Muscle of arm (tissue), 12 donors: ENCODE measurements around the gene SCP2D1. TPM values are rescaled to one million over a fixed set of nuclear protein-coding genes. Genes with fewer than 3 reads are reported as not detected.

Experiments used
- DNase-seq: peaks from one replicate; pipeline ENCODE4 v3.0.0-alpha.2; 2013
- polyA plus RNA-seq, 12 donors: library from polyadenylated mRNA; unstranded; fragments of 120-200 nt; gene quantifications; one replicate each; pipeline ENCODE4 v1.2.1, GENCODE V29; 2013; ENCODE audit not compliant: insufficient read length in 12 of 12

Gene SCP2D1
- polyA plus RNA-seq, 12 donors: not detected

DNA sequence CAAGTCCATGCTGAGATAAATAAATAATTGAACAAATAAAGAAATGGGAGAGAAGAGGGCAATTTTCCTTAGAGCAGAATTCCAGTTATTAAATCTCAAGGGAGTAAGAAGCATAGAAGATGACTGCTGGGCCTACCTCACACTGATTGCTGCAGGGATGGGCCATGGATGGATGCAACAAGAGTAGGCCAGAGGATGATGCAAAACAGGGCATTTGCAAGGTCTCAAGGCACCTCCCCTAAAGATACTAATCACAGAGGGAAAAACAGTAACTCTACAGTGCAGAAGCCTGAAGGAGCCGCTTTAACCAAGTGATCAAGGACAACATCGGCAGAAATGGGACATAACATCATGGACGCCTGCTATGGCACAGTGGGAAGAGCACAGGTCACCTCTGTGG lies 1.7 kb upstream of the SCP2D1 start:
- DNase-seq: no peak

DNA sequence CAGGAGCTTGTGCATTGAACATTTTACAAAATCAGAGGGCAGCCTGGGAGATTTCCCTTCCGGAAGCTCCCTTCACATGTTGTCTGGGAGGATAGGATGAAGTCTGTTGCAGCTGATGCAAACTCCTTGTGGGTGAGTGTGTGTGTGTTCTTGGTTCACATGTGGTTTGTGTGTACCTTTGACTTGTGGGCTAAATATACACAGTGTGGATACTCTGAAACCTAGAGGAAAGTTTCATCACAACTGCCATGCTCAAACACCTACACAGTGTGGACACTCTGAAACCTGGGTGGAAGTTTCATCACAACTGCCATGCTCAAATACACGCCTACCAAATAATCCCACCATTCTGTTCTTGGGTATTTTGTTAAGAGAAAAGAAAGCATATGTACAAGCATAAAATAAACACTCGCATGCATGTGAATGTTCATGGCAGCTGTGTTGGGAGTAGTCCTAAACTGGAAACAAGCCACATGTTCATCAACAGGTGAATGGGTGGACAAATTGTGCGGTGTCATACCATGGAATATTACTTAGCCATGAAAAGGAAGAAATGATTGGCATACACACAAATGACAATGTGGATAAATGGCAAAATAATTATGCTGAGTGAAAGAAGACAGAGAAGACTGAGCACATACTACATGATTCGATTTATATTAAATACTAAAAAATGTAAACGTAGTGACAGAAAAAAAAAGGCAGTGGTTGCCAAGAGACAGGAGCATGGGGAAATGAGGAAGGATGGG lies 1.8 kb downstream of the SCP2D1 start:
- DNase-seq: no peak

GRCh38 chr20:18822832-18823231 lies 9.2 kb downstream of the SCP2D1 start:
- DNase-seq: no peak

- DNase-seq: no peak
Observed at GRCh38 chr20:18831830-18832499, 18.4 kb downstream of the SCP2D1 start.

- no peak for DNase-seq
Observed at GRCh38 chr20:18832546-18833200, 19.1 kb downstream of the SCP2D1 start.

- no peak for DNase-seq
Observed at GRCh38 chr20:18835466-18836256, 22.1 kb downstream of the SCP2D1 start.

DNA sequence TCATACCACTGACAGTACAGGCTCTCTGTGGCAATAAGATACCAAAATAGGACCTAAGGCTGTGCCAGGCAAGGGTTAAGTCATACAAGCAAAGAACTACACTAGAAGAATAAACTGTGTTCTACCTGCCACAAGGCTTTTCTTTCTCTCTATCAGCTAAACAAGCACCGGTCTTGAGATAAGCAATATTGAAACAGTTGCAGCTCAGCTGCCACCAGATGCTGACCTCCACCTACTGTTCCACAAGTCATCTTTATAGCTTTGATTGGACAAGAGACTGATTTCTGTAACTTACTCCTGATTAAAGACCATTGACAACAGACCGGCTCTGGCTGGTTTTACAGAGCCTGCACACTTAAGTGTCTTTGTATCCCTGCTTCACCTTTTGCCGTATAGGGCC lies 24.1 kb downstream of the SCP2D1 start:
- DNase-seq: no peak

DNA sequence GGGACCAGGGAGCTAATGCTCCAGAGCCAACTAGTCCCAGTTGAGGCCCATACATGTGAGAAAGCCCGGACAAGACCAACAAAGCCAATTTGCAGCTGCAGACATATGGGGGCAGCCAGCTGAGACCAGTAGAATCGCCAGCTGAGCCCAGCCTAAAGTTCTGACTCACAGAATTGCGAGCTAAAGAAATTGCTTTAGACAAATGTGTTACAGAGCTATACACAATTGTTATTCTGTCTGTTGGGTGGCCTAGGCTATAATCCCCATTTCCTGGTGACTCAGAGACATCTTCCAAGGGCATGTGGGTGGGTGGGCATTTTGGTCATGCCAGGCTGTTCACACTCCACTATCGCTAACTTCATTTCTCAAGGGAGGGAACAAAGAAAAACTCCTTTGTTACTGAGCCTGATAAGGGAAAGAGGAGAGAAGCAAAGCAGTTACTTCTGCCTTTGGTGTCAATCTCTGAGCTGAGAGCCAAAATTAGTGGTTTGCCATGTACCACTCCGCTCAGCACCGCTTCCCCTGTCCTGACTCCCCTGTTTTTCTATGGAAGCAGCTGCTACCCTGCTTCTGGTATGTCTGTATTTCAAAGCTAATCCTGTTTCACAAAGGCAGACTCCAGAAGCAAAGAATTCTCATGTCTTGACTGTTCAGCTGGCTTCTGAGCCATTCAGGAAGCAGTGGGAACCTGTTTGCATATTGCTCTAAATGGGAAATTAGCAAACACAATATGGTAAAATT lies 26.1 kb downstream of the SCP2D1 start:
- DNase-seq: no peak

- DNase-seq: no peak
Observed at GRCh38 chr20:18840248-18840645, 26.7 kb downstream of the SCP2D1 start.

DNA sequence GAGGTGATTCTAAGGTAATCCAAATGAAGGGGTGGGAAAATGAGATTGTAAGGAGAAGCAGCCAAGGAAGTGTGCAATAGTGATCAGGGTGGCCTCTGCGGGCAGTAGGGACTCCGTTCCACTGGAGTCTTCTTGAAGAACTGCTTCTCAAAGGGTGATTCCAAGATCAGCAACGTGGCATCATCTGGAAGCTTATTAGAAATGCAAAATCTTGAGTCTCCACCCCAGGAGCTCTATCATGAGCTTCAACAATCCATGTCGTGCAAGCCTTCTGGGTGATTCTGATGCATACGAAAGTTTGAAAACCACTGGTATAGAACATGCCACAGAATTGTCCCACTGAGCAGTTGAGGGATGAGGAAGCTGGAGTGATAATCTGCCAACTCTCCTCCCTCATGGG lies 31.4 kb downstream of the SCP2D1 start:
- DNase-seq: no peak

GRCh38 chr20:18847226-18847755 lies 33.7 kb downstream of the SCP2D1 start:
- no peak for DNase-seq

DNA sequence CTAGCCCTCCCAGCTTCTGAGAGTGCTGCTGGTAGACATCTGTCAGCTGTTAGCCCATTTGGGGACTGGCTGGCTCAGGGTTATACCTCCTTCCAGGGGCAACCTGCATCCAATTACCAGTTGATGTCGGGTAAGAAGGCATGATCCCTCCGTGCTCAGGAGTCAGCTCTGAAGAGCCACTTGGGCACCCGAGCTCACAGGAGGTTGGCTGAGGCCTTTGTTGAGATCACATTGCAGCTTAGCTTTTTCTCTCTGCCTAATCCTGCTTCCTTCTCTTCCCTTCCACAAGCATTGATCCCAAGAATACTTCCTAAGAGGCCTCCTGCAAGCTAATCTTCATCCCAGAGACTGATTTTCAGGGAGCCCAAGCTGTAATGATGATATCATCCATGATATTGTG lies 35.5 kb downstream of the SCP2D1 start:
- no peak for DNase-seq

GRCh38 chr20:18851629-18852028 lies 38.0 kb downstream of the SCP2D1 start:
- no peak for DNase-seq

- no peak for DNase-seq
Observed at GRCh38 chr20:18852318-18852717, 38.7 kb downstream of the SCP2D1 start.

DNA sequence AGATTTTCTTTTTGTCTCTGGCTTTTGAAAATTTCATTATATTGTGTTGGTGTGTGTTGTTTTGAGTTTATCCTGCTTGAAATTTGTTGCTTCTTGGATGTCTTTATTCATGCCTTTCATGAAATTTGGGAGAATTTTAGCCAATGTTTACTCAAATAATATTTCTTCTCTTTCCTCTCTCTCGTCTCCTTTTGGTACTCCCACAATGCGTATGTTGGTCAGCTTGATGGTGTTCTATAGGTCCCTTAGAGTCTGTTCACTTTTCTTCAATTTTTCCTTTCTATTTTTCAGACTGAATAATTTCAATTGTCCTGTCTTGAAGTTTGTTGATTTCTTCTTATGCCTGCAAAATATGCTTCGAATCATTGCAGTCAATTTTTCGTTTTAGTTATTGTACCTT lies 39.6 kb downstream of the SCP2D1 start:
- no peak for DNase-seq

GRCh38 chr20:18853946-18854646 lies 40.5 kb downstream of the SCP2D1 start:
- no peak for DNase-seq

DNA sequence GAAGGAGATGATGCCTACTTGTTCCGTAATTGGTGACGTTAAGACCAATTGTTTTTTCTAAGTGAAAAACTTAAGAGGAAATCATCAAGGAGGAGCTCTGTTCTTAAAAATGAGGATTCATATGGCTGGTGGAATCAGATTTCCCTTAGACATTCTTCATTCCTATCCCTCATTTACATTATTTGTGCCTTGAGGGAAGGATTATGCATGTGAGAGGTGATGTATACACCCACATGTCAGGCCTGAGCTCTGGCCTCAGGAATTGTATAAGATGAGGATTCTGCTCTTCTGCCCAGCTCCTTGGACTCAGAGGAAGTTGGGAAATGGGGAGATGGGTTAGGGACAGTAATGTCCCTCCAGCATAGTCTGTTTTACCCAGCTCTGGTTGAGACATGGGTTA lies 42.3 kb downstream of the SCP2D1 start:
- DNase-seq: no peak

GRCh38 chr20:18856873-18857272 lies 43.3 kb downstream of the SCP2D1 start:
- DNase-seq: no peak

- DNase-seq: no peak
Observed at GRCh38 chr20:18857640-18858039, 44.1 kb downstream of the SCP2D1 start.

DNA sequence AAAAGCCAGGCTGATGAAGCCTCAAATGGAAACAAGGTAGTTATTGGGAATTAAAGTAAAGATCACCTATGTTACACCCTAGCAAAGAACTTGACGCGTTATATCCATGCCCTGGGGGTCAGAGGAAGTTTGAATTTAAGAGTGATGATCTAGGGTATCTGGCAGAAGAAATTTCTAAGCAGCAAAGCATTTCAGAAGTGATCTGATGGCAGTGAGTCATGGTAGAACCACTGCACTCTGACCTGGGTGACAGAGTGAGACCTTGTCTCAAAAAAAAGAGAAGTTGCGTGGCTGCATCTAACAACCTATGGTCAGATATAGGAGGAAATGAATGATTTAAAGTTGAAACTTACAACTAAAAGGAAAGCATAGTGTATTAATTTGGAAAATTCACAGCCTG lies 45.2 kb downstream of the SCP2D1 start:
- DNase-seq: no peak
